ENCODE measurements around the gene ZNF346.
"Not testable (repeated sequence)": the region's sequence is repeated elsewhere in the genome, so short reads cannot be mapped to it uniquely, and the experiment has no call there.

Gene ZNF346

GRCh38 chr5:177022386-177023302 lies at the start of gene ZNF346:
Gene ZNF346, plus strand, starts transcription at chr5:177022696. Its CDS starts 43 bp downstream, at chr5:177022739.
- DNase-seq (peak; percentile 93), ATAC-seq (peak; percentile 98)

GRCh38 chr5:176979669-176980068 lies 42.8 kb upstream of the ZNF346 start:
- DNase-seq (no peak), ATAC-seq (no peak)

GRCh38 chr5:176980818-176981217 lies 41.7 kb upstream of the ZNF346 start:
- DNase-seq = no peak
- ATAC-seq = no peak

- ATAC-seq, DNase-seq: not testable (repeated sequence)
These were observed 39.4 kb upstream of the ZNF346 start for GRCh38 chr5:176983112-176983511.

- ATAC-seq, DNase-seq: not testable (repeated sequence)
These were observed 38.9 kb upstream of the ZNF346 start for GRCh38 chr5:176983593-176983992.

GRCh38 chr5:176984176-176984575 lies 38.3 kb upstream of the ZNF346 start:
- ATAC-seq = not testable (repeated sequence)

GRCh38 chr5:176985516-176985915 lies 37.0 kb upstream of the ZNF346 start:
- DNase-seq = no peak
- ATAC-seq = peak; percentile 46

More at GRCh38 chr5:176984176-176984575, 38.3 kb upstream of the ZNF346 start:
- DNase-seq = not testable (repeated sequence)

GRCh38 chr5:176986280-176986679 lies 36.2 kb upstream of the ZNF346 start:
- DNase-seq (no peak), ATAC-seq (no peak)

- no peak for ATAC-seq
- no peak for DNase-seq
These were observed 34.9 kb upstream of the ZNF346 start for GRCh38 chr5:176987583-176987982.

GRCh38 chr5:176993081-176993480 lies 29.4 kb upstream of the ZNF346 start:
- not testable (repeated sequence) for ATAC-seq, DNase-seq

GRCh38 chr5:176994460-176995121 lies 27.9 kb upstream of the ZNF346 start:
- DNase-seq = no peak

GRCh38 chr5:176995122-176995490 lies 27.4 kb upstream of the ZNF346 start:
- ATAC-seq (no peak), DNase-seq (no peak)

More at GRCh38 chr5:176994460-176995121, 27.9 kb upstream of the ZNF346 start:
- no peak for ATAC-seq

GRCh38 chr5:176995896-176996767 lies 26.4 kb upstream of the ZNF346 start:
- ATAC-seq (peak; percentile 40), DNase-seq (no peak)

GRCh38 chr5:176996780-176997179 lies 25.7 kb upstream of the ZNF346 start:
- ATAC-seq = no peak

GRCh38 chr5:176998828-176999227 lies 23.7 kb upstream of the ZNF346 start:
- no peak for ATAC-seq
- no peak for DNase-seq

More at GRCh38 chr5:176996780-176997179, 25.7 kb upstream of the ZNF346 start:
- no peak for DNase-seq

GRCh38 chr5:176999526-176999925 lies 23.0 kb upstream of the ZNF346 start:
- DNase-seq, ATAC-seq: not testable (repeated sequence)

- ATAC-seq (no peak), DNase-seq (no peak)
These were observed 18.8 kb upstream of the ZNF346 start for GRCh38 chr5:177003649-177004048.

GRCh38 chr5:177004961-177005360 lies 17.5 kb upstream of the ZNF346 start:
- no peak for DNase-seq
- no peak for ATAC-seq

- ATAC-seq (peak; percentile 69), DNase-seq (peak; percentile 80)
These were observed 16.8 kb upstream of the ZNF346 start for GRCh38 chr5:177005619-177006264.

GRCh38 chr5:177006265-177006972 lies 16.1 kb upstream of the ZNF346 start, which contains the start of gene UIMC1:
Gene UIMC1, minus strand, starts transcription at chr5:177006779. Its CDS starts 24,164 bp downstream, at chr5:176982615.
- ATAC-seq = peak; percentile 87
- peak; percentile 95 for DNase-seq

GRCh38 chr5:177008716-177009115 lies 13.8 kb upstream of the ZNF346 start:
- no peak for ATAC-seq
- DNase-seq = no peak

Measured in stimulated activated naive CD8-positive, alpha-beta T cell treated with anti-CD3 and anti-CD28 coated beads, Interleukin-15, Interleukin-2, amounts not matched to agents 100 U/mL and 50 U/mL, for 24 hours (primary cell).